ENCODE measurements around the gene SCIMP.
A peak's percentile ranks its signal among the peaks of the same experiment; 100 is the strongest.
"Not testable (repeated sequence)": the region's sequence is repeated elsewhere in the genome, so short reads cannot be mapped to it uniquely, and the experiment has no call there.

The SCIMP gene

GRCh38 chr17:5234645-5235576, at the start of gene SCIMP:
Gene SCIMP (minus strand): TSS chr17:5234860. CDS start chr17:5234755, 105 bp downstream.
- no peak for DNase-seq (ENCODE audit: low spot score)

GRCh38 chr17:5283571-5284315, 49.1 kb upstream of the SCIMP start:
- no peak for DNase-seq (ENCODE audit: low spot score)

- peak; percentile 40 for DNase-seq (ENCODE audit: low spot score)
These were observed 48.1 kb upstream of the SCIMP start for GRCh38 chr17:5282642-5283217.

- peak; percentile 95 for DNase-seq (ENCODE audit: low spot score)
These were observed 47.4 kb upstream of the SCIMP start, which contains the start of gene RABEP1 for GRCh38 chr17:5281814-5282641. Gene RABEP1 (plus strand): TSS chr17:5282284. CDS start chr17:5282487, 203 bp downstream.

- no peak for DNase-seq (ENCODE audit: low spot score)
These were observed 37.7 kb upstream of the SCIMP start for GRCh38 chr17:5272322-5272721.

GRCh38 chr17:5269241-5269960, 34.7 kb upstream of the SCIMP start:
- no peak for DNase-seq (ENCODE audit: low spot score)

GRCh38 chr17:5264893-5265292, 30.2 kb upstream of the SCIMP start:
- no peak for DNase-seq (ENCODE audit: low spot score)

- no peak for DNase-seq (ENCODE audit: low spot score)
These were observed 28.8 kb upstream of the SCIMP start for GRCh38 chr17:5263441-5263840.

GRCh38 chr17:5262416-5262991, 27.8 kb upstream of the SCIMP start:
- DNase-seq (ENCODE audit: low spot score), result no peak

GRCh38 chr17:5260542-5260941, 25.9 kb upstream of the SCIMP start:
- no peak for DNase-seq (ENCODE audit: low spot score)

- DNase-seq (ENCODE audit: low spot score), result no peak
These were observed 22.5 kb upstream of the SCIMP start for GRCh38 chr17:5257124-5257523.

GRCh38 chr17:5254903-5255521, 20.4 kb upstream of the SCIMP start:
- no peak for DNase-seq (ENCODE audit: low spot score)

- DNase-seq (ENCODE audit: low spot score), result no peak
These were observed 19.8 kb upstream of the SCIMP start for GRCh38 chr17:5254414-5254813.

GRCh38 chr17:5249615-5250014, 15.0 kb upstream of the SCIMP start:
- DNase-seq (ENCODE audit: low spot score), result peak; percentile 82

GRCh38 chr17:5248821-5249479, 14.3 kb upstream of the SCIMP start:
- no peak for DNase-seq (ENCODE audit: low spot score)

GRCh38 chr17:5247621-5248020, 13.0 kb upstream of the SCIMP start:
- no peak for DNase-seq (ENCODE audit: low spot score)

GRCh38 chr17:5241861-5242671, 7.4 kb upstream of the SCIMP start:
- peak; percentile 57 for DNase-seq (ENCODE audit: low spot score)

- DNase-seq (ENCODE audit: low spot score), result not testable (repeated sequence)
These were observed 5.1 kb upstream of the SCIMP start for GRCh38 chr17:5239769-5240168.

- DNase-seq (ENCODE audit: low spot score), result no peak
These were observed 3.7 kb upstream of the SCIMP start for GRCh38 chr17:5238333-5238732.

Measured in CD4-positive, alpha-beta T cell treated with Interleukin-2 at 100 ng/mL for 4 hours (primary cell).